HG03103 (cell line): ENCODE measurements around the gene ARHGEF19.
"Not testable (repeated sequence)": the region's sequence is repeated elsewhere in the genome, so short reads cannot be mapped to it uniquely, and the experiment has no call there.

Experiments used
- ATAC-seq: cut with Tn5 transposase; IDR thresholded peaks from one replicate; pipeline ENCODE4 v1.9.1; 2021; ENCODE audit warnings: low read depth; ENCODE audit not compliant: unreplicated experiment

ARHGEF19 gene

DNA sequence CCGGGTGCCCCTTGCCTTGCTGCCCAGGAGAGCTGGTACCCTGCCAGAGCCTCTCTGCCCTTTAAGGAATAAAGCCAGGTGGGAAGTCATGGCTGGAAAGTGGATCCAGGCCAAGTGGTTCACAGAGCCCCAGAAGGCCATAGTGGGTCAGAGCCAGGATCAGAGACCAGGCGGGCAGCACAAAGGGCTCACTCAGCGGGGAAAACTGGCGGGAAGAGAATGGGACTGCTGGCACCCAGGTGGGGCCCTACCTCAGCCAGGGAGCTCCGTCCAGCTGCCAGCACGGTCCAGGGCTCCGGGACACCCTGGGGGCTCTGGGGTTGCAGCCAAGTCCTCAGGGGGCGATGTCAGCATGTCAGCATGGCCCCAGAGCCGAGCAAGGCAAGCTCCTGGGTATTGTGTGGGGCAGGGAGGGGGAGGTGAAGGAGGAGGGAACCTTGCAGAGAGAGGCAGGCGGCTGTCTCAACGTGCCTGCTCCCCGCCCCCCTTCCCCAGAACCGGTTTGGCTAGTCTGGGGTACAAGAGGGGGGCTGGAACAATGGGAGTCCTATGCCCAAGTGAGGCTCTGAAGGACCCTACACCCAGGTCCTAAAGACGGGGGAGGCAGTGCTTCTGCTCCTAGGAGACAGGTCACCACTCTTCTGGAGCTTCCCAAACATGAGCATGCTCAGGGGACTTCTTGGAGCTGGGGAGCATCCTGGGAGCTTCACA lies at the start of gene ARHGEF19:
ARHGEF19 (minus strand) TSS at position 402 of the 711 bp plus-strand sequence. CDS start 3,598 bp downstream, outside the sequence.
- no peak for ATAC-seq

DNA sequence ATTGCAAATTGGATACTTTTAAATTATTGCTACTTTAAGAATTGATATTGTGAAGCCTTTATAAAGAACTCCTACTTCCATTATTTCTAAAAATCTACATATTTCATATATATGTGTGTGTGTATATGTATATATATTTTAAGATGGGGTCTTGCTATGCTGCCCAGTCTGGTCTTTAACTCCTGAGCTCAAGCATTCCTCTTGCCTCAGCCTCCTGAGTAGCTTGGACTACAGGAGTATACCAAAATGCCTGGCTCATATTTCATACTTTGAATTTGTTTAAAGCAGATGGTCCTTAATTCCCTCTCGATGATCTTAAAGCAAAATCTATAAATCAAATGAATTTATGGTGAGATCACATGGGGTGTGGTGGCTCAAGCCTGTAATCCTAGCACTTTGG lies 49.6 kb upstream of the ARHGEF19 start:
- no peak for ATAC-seq

DNA sequence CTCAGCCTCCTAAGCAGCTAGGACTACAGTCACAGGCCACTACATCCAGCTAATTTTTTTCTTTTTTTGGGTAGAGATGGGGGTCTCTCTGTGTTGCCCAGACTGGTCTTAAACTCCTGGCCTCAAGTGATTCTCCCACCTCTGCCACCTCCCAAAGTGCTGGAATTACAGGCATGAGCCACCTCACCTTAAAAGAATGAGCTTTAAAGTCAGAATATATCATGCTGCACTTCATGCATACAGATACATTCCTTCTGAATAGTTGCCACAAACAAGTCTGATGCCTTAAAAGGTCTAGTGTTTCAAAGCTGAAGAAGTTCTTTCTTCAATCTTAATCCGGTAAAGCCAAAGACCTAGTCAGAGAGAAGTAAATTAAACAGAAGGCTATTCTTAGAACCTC lies 48.4 kb upstream of the ARHGEF19 start:
- ATAC-seq, result no peak

DNA sequence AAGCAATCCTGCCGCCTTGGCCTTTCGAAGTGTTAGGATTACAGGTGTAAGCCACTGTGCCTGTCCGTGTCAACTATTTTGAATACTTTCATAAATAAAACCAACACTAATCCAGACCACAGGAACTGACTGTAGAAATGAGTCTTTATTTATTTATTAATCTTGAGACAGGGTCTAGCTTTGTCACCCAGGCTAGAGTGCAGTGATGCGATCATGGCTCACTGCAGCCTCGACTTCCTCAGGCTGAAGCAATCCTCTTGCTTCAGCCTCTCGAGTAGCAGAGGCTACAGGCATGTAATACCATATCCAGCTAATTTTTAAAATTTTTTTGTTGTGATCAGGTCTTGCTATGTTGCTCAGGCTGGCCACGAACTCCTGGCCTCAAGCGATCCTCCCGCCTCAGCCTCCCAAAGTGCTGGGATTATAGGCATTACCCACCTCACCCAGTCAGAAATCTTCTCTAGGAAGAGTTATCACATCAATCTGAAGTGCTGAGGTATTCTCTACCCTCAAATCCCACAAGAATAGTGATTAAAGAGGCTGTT lies 46.2 kb upstream of the ARHGEF19 start:
- ATAC-seq, result no peak

DNA sequence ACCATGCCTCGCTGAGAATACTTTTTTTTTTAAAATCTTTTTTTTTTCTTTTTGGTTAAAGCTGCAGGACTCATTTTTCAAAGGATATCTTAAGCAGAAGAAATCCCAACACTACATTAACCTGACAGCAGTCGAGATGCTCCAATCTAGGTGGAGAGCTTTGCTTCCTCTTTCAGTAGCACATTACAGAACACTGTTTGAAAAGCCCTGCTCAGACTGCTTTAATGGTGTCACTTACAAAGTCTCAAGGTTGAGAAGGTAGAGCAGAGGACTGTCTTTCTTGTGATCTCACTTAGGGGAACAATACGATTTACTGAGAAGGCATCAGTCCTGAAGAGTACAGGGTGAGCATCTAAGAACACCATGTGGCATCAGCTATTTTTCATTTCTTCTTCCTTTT lies 45.5 kb upstream of the ARHGEF19 start:
- ATAC-seq, result no peak

- not testable (repeated sequence) for ATAC-seq
Observed at GRCh38 chr1:16257556-16257955, 45.1 kb upstream of the ARHGEF19 start.

DNA sequence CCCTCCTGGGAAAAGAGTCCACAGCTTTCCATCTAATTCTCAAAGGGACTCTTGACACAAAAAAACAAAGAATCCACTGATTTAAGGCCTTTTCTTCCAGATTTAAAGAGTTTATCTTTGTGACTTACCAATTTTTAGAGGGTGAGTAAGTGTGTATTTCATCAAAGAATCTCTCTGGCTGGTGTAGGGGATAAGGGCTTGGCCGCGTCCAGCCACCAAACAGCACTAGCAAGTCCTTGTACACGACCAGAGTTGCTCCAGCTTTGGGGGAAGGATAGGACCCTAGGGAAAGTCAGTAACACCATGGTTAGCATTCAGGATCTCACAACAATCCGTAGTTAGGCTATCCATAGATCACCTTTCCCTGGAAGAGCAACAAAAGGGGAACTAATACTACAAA lies 44.0 kb upstream of the ARHGEF19 start:
- no peak for ATAC-seq

GRCh38 chr1:16254263-16254928 lies 41.9 kb upstream of the ARHGEF19 start:
- ATAC-seq, result no peak

DNA sequence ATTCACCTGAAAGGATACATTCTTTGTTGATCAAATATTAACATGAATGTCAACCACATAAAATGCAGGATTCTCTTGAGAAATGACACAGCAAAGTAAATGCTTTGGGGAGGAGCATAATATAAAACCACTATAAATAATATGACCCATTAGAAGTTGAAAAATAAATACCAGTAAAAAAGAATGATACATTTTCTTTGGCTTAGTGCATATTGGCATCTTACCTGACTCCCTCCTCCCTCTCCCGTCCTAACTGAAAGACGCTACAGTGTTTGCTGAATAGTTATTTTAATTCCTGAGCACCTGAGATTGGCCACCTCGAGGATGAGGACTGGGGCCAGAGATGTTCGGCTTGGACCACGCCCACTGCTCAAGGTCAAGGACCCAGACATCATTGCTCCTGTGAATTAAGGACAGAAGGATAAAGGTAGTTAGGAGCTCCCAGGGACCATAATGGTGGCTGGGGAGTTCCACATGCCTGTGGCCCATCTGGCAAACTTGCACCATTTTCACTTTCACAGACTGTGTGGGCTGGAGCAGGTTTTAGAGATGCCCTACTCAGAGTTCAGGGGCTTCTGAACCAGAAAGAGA lies 41.0 kb upstream of the ARHGEF19 start:
- no peak for ATAC-seq

GRCh38 chr1:16252912-16253311 lies 40.5 kb upstream of the ARHGEF19 start:
- ATAC-seq, result no peak

GRCh38 chr1:16251381-16251780 lies 38.9 kb upstream of the ARHGEF19 start:
- no peak for ATAC-seq

- ATAC-seq, result no peak
Observed at GRCh38 chr1:16250524-16251251, 38.2 kb upstream of the ARHGEF19 start.

DNA sequence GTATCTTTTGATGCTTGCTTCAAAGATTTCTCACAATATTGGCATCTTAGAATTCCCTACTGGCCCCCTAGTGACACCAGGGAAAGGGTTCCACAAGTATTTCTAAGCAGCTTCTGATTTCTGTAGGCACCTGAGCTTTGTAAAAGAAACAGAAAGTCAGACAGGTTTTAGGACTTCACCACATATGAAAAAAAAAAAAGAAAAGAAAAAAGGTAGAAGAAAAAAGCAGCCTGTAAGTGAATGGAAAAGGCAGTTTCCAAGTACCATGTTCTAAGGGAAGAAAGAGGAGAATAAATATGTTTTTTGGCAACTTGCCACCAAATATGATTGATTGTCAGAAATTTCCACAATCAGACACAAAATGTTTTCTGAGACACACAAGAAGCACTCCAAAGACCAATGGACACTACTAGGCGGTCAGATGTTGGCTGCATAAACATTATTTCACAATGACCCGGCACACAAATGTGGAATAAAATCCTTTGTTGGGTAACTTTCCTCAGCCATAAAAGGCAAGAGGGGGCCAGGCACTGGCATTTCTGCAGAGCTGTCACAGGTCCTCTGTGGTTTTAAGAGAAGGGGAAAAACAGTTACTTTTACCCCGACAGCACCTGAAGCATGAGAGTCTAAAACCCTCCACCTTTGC lies 37.3 kb upstream of the ARHGEF19 start:
- ATAC-seq, result no peak

GRCh38 chr1:16248603-16249516 lies 36.4 kb upstream of the ARHGEF19 start:
- peak; percentile 56 for ATAC-seq

GRCh38 chr1:16248007-16248436 lies 35.6 kb upstream of the ARHGEF19 start:
- ATAC-seq, result no peak

GRCh38 chr1:16247441-16247840 lies 35.0 kb upstream of the ARHGEF19 start:
- ATAC-seq, result no peak

- no peak for ATAC-seq
Observed at GRCh38 chr1:16246961-16247360, 34.5 kb upstream of the ARHGEF19 start.

DNA sequence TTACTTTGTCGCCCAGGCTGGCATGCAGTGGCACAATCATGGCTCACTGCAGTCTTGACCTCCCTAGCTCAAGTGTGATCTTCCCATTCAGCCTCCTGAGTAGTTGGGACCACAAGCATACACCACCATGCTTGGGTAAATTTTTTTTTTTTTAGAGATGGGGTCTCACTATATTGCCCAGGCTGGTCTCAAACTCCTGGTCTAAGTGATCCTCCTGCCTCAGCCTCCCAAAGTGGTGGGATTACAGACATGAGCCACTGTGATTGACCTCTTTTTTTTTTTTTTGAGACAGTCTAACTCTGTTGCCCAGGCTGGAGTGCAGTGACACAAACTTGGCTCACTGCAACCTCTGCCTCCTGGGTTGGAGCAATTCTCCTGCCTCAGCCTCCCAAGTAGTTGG lies 33.8 kb upstream of the ARHGEF19 start:
- not testable (repeated sequence) for ATAC-seq

GRCh38 chr1:16245476-16246196 lies 33.2 kb upstream of the ARHGEF19 start:
- ATAC-seq, result no peak
